Testis (tissue), 2 donors: ENCODE data around the gene KCNN4.

ENCODE experiments used
- CTCF ChIP-seq, 3 experiments: fragments of 450-650 bp in 2 of 3; fragments of 200-600 bp in 1 of 3; sonication (generic) in 1 of 3; IDR thresholded peaks; one replicate each; pipeline ENCODE4 v1.5.1; 2016 to 2019; ENCODE audit warnings: antibody characterized with exemption in 3 of 3, mild to moderate bottlenecking in 2 of 3, moderate library complexity in 1 of 3
- POLR2A ChIP-seq: fragments of 450-650 bp; IDR thresholded peaks from one replicate; pipeline ENCODE4 v1.6.1; 2017; ENCODE audit warnings: antibody characterized with exemption, mild to moderate bottlenecking, moderate library complexity

- TF ChIP-seq CTCF (IDR thresholded peaks at IDR 0.05): no peak
- no peak for TF ChIP-seq POLR2A
Observed at GRCh38 chr19:43719918-43720317, 60.9 kb downstream of the KCNN4 start.
